ENCODE measurements around the gene CAV3.

DNA sequence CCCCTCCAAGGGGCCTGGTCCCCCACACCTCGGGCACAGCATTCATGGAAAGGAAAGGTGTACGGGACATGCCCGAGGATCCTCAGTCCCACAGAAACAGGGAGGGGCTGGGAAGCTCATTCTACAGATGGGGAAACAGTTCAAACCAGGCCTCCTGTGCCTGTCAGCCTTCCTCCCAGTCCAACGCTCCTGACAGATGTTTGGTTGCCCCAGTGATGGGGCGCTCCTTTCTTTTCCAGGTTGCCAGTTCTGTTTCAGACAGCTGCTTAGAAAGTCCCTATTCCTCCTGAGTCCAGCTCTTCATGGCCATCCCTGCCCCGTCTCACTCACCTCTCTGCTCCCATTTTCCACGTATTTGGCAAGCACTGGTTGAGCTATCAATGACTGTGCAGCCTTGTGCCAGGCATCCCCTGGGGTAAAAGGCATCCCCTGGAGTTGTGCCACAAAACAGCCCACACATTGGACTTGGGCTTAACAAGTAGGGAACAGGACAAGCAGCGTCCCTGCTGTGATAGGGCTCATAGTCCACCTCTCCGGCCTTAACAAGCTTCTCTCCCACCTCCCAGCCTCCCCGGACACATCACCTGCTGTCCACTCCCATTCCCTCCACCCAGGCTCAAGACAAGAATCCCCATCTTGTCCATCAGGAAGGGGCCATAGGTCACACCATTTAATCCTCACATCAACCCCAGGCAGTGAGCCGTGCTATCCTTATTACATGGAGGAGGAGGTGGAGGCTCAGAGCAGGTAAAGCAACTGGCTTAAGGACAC lies 29.2 kb downstream of the CAV3 start:
- no peak for TF ChIP-seq POLR2A (IDR thresholded peaks at IDR 0.05; ENCODE audit: low read length)
- no peak for TF ChIP-seq GATA1 (IDR thresholded peaks at IDR 0.05; ENCODE audit: low read depth, low read length)

Data from erythroblast (primary cell).